ENCODE results near the gene ENSA.
"Not testable (repeated sequence)": the region's sequence is repeated elsewhere in the genome, so short reads cannot be mapped to it uniquely, and the experiment has no call there.

Gene ENSA

GRCh38 chr1:150628766-150629114 lies 672 bp downstream of the ENSA start:
- DNase-seq (ENCODE audit: low read depth) = no peak
- H3K4me3 ChIP-seq (ENCODE audit: low read depth, low read length) = peak overlapping the region; percentile 99
- TF ChIP-seq MYC (IDR thresholded peaks at IDR 0.05; ENCODE audit: low read depth, low read length) (no peak), POLR2A (IDR thresholded peaks at IDR 0.05; ENCODE audit: extremely low read depth, insufficient read length) (no peak), MAX (IDR thresholded peaks at IDR 0.05; ENCODE audit: low read depth, low read length) (no peak), CTCF (IDR thresholded peaks at IDR 0.05; ENCODE audit: low read depth, low read length) (no peak)

- peak overlapping the region; percentile 99 for H3K4me3 ChIP-seq (ENCODE audit: low read depth, low read length)
- no peak for DNase-seq (ENCODE audit: low read depth)
- TF ChIP-seq MYC (IDR thresholded peaks at IDR 0.05; ENCODE audit: low read depth, low read length) (no peak), MAX (IDR thresholded peaks at IDR 0.05; ENCODE audit: low read depth, low read length) (no peak), CTCF (IDR thresholded peaks at IDR 0.05; ENCODE audit: low read depth, low read length) (no peak), POLR2A (IDR thresholded peaks at IDR 0.05; ENCODE audit: extremely low read depth, insufficient read length) (no peak)
Observed at GRCh38 chr1:150627826-150628410, 1.5 kb downstream of the ENSA start.

GRCh38 chr1:150626150-150626549 lies 3.3 kb downstream of the ENSA start:
- no peak overlapping the region for H3K4me3 ChIP-seq (ENCODE audit: low read depth, low read length)
- no peak for DNase-seq (ENCODE audit: low read depth)
- TF ChIP-seq MYC (IDR thresholded peaks at IDR 0.05; ENCODE audit: low read depth, low read length) (no peak), CTCF (IDR thresholded peaks at IDR 0.05; ENCODE audit: low read depth, low read length) (no peak), POLR2A (IDR thresholded peaks at IDR 0.05; ENCODE audit: extremely low read depth, insufficient read length) (no peak)

GRCh38 chr1:150624546-150624945 lies 4.9 kb downstream of the ENSA start:
- DNase-seq (ENCODE audit: low read depth); H3K4me3 ChIP-seq (ENCODE audit: low read depth, low read length): not testable (repeated sequence)

- not testable (repeated sequence) for DNase-seq (ENCODE audit: low read depth); H3K4me3 ChIP-seq (ENCODE audit: low read depth, low read length)
Observed at GRCh38 chr1:150624134-150624533, 5.3 kb downstream of the ENSA start.

GRCh38 chr1:150622303-150622975 lies 7.0 kb downstream of the ENSA start:
- no peak for TF ChIP-seq MYC (IDR thresholded peaks at IDR 0.05; ENCODE audit: low read depth, low read length)
- TF ChIP-seq POLR2A (IDR thresholded peaks at IDR 0.05; ENCODE audit: extremely low read depth, insufficient read length) = no peak
- no peak for TF ChIP-seq CTCF (IDR thresholded peaks at IDR 0.05; ENCODE audit: low read depth, low read length)
- no peak for TF ChIP-seq MAX (IDR thresholded peaks at IDR 0.05; ENCODE audit: low read depth, low read length)
- DNase-seq (ENCODE audit: low read depth) = no peak

GRCh38 chr1:150621497-150622302 lies 7.7 kb downstream of the ENSA start:
- no peak overlapping the region for H3K4me3 ChIP-seq (ENCODE audit: low read depth, low read length)
- TF ChIP-seq CTCF (IDR thresholded peaks at IDR 0.05; ENCODE audit: low read depth, low read length) (peak; percentile 55), MAX (IDR thresholded peaks at IDR 0.05; ENCODE audit: low read depth, low read length) (peak; percentile 19; the same call in 1 of the 2 replicates), MYC (IDR thresholded peaks at IDR 0.05; ENCODE audit: low read depth, low read length) (no peak)
- DNase-seq (ENCODE audit: low read depth) = peak; percentile 67

More at GRCh38 chr1:150622303-150622975, 7.0 kb downstream of the ENSA start:
- no peak overlapping the region for H3K4me3 ChIP-seq (ENCODE audit: low read depth, low read length)
